ENCODE data around the gene LIPN.
"Not testable (repeated sequence)": the region's sequence is repeated elsewhere in the genome, so short reads cannot be mapped to it uniquely, and the experiment has no call there.

Gene LIPN, protein sequence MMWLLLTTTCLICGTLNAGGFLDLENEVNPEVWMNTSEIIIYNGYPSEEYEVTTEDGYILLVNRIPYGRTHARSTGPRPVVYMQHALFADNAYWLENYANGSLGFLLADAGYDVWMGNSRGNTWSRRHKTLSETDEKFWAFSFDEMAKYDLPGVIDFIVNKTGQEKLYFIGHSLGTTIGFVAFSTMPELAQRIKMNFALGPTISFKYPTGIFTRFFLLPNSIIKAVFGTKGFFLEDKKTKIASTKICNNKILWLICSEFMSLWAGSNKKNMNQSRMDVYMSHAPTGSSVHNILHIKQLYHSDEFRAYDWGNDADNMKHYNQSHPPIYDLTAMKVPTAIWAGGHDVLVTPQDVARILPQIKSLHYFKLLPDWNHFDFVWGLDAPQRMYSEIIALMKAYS

DNA sequence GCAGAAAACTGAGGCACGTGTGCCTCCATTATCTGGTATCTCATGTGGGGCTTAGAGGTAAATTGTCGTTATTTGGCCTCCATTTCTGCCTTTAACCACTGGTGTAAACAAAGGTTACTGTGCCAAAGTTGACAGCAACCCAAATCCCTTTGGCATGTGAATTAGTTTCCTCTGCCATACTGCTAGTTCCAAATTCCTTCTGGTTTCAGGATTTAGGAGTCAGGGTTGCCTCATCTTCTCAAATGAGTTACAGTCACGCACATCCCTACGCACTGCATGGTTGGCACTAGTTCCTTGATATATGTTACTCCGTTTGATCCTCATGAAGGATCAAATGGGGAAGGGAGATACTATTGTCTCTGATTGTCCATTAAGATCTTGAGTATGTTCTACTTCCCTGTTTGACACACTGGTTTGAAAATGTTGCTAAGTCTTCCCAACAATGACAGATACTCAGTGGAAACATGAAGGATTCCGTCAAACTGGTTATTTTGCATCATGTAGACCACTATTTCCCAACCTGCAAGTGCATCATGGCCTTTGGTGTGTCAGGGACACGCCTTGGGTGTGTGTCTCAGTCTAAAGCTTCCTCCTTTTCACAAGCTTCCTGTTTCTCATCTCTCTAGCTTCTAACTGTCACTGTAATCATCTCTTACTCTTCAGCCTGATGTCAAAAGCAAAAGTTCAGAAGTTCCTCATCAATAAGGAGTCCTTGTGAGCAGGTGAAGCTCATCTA, at the start of gene LIPN:
LIPN (plus strand) TSS at position 655 of the 736 bp plus-strand sequence. CDS start 1,386 bp downstream, outside the sequence.
- peak in 1 of 10 donors; percentile 59 for DNase-seq

GRCh38 chr10:88715517-88715916, 44.3 kb upstream of the LIPN start:
- DNase-seq: no peak
- intact Hi-C loops (cut with DNase I): no loop called here

More for the DNA sequence above, at the start of gene LIPN:
- intact Hi-C loops (cut with DNase I): no loop called here

GRCh38 chr10:88721392-88721791, 38.4 kb upstream of the LIPN start:
- DNase-seq: no peak
- intact Hi-C loops (cut with DNase I): no loop called here

- DNase-seq: no peak
- intact Hi-C loops (cut with DNase I): no loop called here
These were observed 34.0 kb upstream of the LIPN start for GRCh38 chr10:88725798-88726197.

GRCh38 chr10:88728107-88728763, 31.6 kb upstream of the LIPN start:
- intact Hi-C loops (cut with DNase I): no loop called here
- no peak for DNase-seq

GRCh38 chr10:88730864-88731263, 29.0 kb upstream of the LIPN start:
- DNase-seq: no peak
- intact Hi-C loops (cut with DNase I): no loop called here

DNA sequence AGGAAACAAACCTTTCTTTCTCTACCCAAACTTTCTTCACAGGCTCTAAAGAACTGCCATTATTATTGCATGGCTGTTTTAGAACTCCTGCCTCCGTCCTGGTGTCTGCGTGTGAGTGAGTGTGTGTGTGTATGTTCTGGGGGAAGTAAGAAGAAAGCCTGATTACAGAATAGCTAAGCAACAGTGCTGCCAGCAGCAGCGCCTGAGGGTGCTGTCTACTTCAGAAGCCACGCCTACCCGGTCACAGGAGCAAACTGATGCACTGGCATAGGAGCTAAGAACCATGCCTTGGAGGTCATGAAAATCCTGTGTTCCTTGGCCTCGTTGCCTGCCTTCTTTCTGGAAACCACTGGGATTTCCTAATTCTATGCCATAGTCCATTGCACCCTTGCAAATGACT, 28.5 kb upstream of the LIPN start:
- DNase-seq: no peak
- intact Hi-C loops (cut with DNase I): no loop called here

DNA sequence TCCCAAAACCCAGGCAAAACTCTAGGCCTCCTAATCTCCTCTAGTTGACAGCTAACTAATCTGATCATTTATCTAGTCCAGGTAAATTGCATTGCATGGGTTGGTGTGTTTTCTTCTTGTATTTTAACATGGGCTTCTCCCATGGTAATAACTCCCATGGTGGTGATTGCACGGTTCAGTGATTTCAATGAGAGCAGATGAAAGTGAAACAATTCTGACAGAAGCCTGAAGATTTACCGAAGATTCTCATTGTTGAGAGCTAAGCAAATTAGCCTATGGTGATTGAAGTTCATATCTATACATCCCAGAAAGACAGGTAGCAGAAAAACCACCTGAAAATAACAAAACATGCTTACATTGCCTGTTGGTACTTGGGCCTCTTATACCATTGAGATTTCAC, 26.6 kb upstream of the LIPN start:
- intact Hi-C loops (cut with DNase I): no loop called here
- DNase-seq: no peak

DNA sequence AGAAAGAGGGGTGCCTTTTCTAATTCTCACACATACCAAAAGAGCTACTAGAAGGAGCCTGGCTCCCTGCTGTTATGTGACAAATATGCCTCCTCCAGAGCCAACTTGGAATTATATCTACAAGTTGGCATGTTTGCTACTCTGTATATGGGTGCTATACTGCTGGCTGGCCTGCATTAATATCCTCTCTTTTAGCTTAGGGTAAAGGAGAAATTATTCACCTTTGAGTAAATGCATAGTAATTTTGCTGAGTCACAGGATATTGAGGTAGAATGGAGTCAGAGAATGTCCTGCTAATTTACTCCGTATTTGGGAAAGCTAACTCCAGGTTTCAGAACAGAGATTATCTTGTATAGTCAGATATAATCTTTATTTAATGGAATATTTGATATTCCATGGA, 24.2 kb upstream of the LIPN start:
- no peak for DNase-seq
- intact Hi-C loops (cut with DNase I): no loop called here

- DNase-seq; intact Hi-C loops (cut with DNase I): not testable (repeated sequence)
These were observed 17.9 kb upstream of the LIPN start for GRCh38 chr10:88741921-88742320.

DNA sequence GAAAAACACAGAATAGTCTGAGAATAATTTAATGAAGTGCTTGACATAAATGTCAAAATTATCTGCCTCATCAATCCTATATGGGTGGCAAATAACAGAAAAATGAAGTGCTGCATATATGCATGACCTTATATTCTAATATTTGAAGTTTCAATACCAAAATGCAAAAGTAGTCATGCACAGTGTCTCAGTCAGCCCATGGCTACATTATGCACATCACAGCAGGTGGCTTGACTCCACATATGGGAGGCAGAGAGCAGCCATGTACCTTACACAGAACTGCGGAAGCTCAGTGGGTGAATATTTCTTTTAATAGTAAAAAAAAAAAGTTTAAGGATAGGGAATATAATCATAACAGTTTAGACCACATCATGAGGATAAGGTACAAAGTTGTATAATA, 17.4 kb upstream of the LIPN start:
- DNase-seq: no peak
- intact Hi-C loops (cut with DNase I): no loop called here

DNA sequence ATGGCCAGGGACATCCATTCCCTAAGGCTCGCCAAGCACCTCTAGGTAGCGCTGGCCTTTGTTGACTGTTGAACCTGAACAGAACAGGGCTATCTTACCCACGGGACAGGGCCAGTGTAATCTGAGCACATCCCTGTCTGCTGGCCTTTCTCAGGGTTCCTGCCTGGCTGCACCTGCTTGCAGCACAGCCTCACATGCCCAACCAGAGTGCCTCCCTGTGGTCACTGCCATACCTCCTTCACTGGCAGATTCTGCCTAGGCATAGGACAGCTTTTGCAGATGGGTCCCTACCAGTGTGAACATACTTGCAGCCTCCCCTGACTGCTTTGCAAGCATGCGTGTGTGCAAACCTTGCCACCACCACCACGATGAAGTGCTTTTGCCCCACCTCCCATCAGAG, 15.8 kb upstream of the LIPN start:
- DNase-seq: no peak
- intact Hi-C loops (cut with DNase I): no loop called here

DNA sequence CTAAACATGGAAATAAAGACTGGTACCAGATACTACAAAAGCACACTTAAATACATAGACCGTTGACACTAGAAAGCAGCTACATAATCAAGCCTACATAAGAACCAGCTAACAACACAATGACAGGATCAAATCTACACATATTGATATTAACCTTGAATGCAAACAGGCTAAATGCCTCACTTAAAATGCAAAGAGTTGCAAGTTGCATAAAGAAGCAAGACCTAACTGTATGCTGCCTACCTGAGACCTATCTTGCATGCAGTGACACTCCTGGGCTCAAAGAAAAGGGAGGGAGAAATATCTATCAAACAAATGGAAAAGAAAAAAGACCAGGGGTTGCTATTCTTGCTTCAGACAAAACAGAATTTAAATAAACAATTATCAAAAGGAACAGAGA, 14.2 kb upstream of the LIPN start:
- no peak for DNase-seq
- intact Hi-C loops (cut with DNase I): no loop called here

GRCh38 chr10:88754287-88754686, 5.5 kb upstream of the LIPN start:
- intact Hi-C loops (cut with DNase I): no loop called here
- DNase-seq: no peak

GRCh38 chr10:88755753-88756152, 4.1 kb upstream of the LIPN start:
- intact Hi-C loops (cut with DNase I): no loop called here

GRCh38 chr10:88756660-88757059, 3.2 kb upstream of the LIPN start:
- intact Hi-C loops (cut with DNase I): no loop called here

More at GRCh38 chr10:88755753-88756152, 4.1 kb upstream of the LIPN start:
- DNase-seq: no peak

GRCh38 chr10:88762906-88763305, 3.1 kb downstream of the LIPN start:
- intact Hi-C loops (cut with DNase I): no loop called here
- DNase-seq: no peak

More at GRCh38 chr10:88756660-88757059, 3.2 kb upstream of the LIPN start:
- DNase-seq: no peak

- intact Hi-C loops (cut with DNase I): no loop called here
- DNase-seq: no peak
These were observed 3.6 kb downstream of the LIPN start for GRCh38 chr10:88763441-88763840.

DNA sequence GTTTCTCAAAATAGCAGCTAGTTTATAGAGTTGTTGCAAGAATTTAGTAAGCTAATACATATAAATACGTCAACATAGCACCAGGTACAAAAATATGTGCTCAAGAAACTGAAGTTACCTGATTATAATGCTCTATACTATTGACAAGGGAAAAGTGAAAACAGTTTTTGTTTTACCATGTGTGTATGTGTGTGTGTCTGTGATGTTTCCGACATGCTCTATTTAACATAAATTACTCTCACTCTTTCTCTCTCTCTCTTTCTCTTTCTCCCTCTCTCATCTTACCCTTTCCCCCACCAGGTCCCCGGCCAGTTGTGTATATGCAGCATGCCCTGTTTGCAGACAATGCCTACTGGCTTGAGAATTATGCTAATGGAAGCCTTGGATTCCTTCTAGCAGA, 4.3 kb downstream of the LIPN start:
- intact Hi-C loops (cut with DNase I): no loop called here
- no peak for DNase-seq

GRCh38 chr10:88765816-88766215, 6.0 kb downstream of the LIPN start:
- intact Hi-C loops (cut with DNase I): no loop called here
- DNase-seq: no peak

GRCh38 chr10:88769384-88769783, 9.6 kb downstream of the LIPN start:
- intact Hi-C loops (cut with DNase I): no loop called here
- DNase-seq: no peak

Measured in posterior cingulate gyrus (tissue), 11 donors.